IMR-90 (cell line): ENCODE data around the gene CPXM2. TPM values are rescaled to one million over a fixed set of nuclear protein-coding genes. Genes with fewer than 3 reads are reported as not detected.

Experiments used
- ATAC-seq: fragments of 200-7000 bp; cut with Tn5 transposase; 2 replicates; pipeline ENCODE4 v1.9.1; 2020; ENCODE audit warnings: low read depth, mild to moderate bottlenecking, moderate library complexity
- BruUV-seq: library from RNA; stranded (reverse); fragments of 400-500 nt; replicated peaks from 2 replicates; lab custom pipeline; 2021; lab: Mats Ljungman, UMichigan
- CTCF ChIA-PET: fragments of 300-600 bp; formaldehyde crosslinking; extraction: SDS; loops from one replicate; lab custom pipeline; 2021; ENCODE audit warnings: antibody characterized with exemption; lab: Yijun Ruan, JAX
- POLR2A ChIA-PET: fragments of 300-600 bp; sonication (Branson Sonifier 250); formaldehyde crosslinking; loops from one replicate; lab custom pipeline; 2022; ENCODE audit warnings: antibody characterized with exemption; ENCODE audit not compliant: unreplicated experiment; lab: Charles Lee
- DNase-seq: peaks from one replicate; pipeline ENCODE4 v3.0.0; 2013
- H2AFZ ChIP-seq: replicated peaks from 2 replicates; pipeline ENCODE3; 2013; ENCODE audit warnings: low read length, mild to moderate bottlenecking; ENCODE audit not compliant: poor library complexity
- H2AK5ac ChIP-seq: 2 replicates; pipeline ENCODE4 v1.6.1; 2013; ENCODE audit warnings: low read depth, low read length, inconsistent platforms
- H2AK9ac ChIP-seq: replicated peaks from 2 replicates; pipeline ENCODE3; 2013; ENCODE audit warnings: mild to moderate bottlenecking, low read depth, low read length, moderate library complexity; ENCODE audit not compliant: poor library complexity
- H2BK120ac ChIP-seq: 2 replicates; pipeline ENCODE4 v1.6.1; 2013; ENCODE audit warnings: low read depth, low read length, inconsistent platforms
- H2BK15ac ChIP-seq: 3 replicates; pipeline ENCODE4 v1.6.1; 2013; ENCODE audit warnings: low read depth, low read length, inconsistent platforms
- H2BK20ac ChIP-seq: 2 replicates; pipeline ENCODE4 v1.6.1; 2013; ENCODE audit warnings: low read depth, mild to moderate bottlenecking, inconsistent platforms, low read length, moderate library complexity
- H2BK5ac ChIP-seq: 2 replicates; pipeline ENCODE4 v1.6.1; 2013; ENCODE audit warnings: mild to moderate bottlenecking, low read depth, low read length, inconsistent platforms; ENCODE audit not compliant: poor library complexity, severe bottlenecking
- H3K14ac ChIP-seq: replicated peaks from 2 replicates; pipeline ENCODE4 v1.6.1; 2013; ENCODE audit warnings: low read depth, low read length, inconsistent platforms
- H3K18ac ChIP-seq: 2 replicates; pipeline ENCODE4 v1.6.1; 2013; ENCODE audit warnings: low read depth, low read length, control low read depth
- H3K23ac ChIP-seq: 2 replicates; pipeline ENCODE4 v1.6.1; 2013; ENCODE audit warnings: low read depth, low read length, inconsistent platforms
- H3K27ac ChIP-seq: 2 replicates; pipeline ENCODE4 v1.5.1; 2013; ENCODE audit warnings: mild to moderate bottlenecking, control low read depth, low read length; ENCODE audit not compliant: insufficient read depth
- H3K27me3 ChIP-seq: 2 replicates; pipeline ENCODE4 v1.6.1; 2013; ENCODE audit warnings: low read length; ENCODE audit not compliant: control insufficient read depth, insufficient read depth
- H3K36me3 ChIP-seq: 2 replicates; pipeline ENCODE4 v1.6.1; 2013; ENCODE audit warnings: low read length, mixed read lengths; ENCODE audit not compliant: control insufficient read depth, insufficient read depth
- H3K4ac ChIP-seq: 2 replicates; pipeline ENCODE4 v1.6.1; 2013; ENCODE audit warnings: low read depth, low read length, inconsistent platforms
- H3K4me1 ChIP-seq: 2 replicates; pipeline ENCODE4 v1.6.1; 2013; ENCODE audit warnings: low read length, mixed read lengths; ENCODE audit not compliant: control insufficient read depth, insufficient read depth
- H3K4me2 ChIP-seq: 2 replicates; pipeline ENCODE4 v1.6.1; 2013; ENCODE audit warnings: low read depth, mild to moderate bottlenecking, control low read depth, low read length, moderate library complexity
- H3K4me3 ChIP-seq: 2 replicates; pipeline ENCODE4 v1.5.1; 2013; ENCODE audit warnings: low read depth, mild to moderate bottlenecking, control low read depth, low read length, moderate library complexity; ENCODE audit not compliant: insufficient read depth
- H3K56ac ChIP-seq: 2 replicates; pipeline ENCODE4 v1.6.1; 2013; ENCODE audit warnings: low read length, inconsistent platforms; ENCODE audit not compliant: insufficient read depth; ENCODE audit errors: extremely low read depth
- H3K79me1 ChIP-seq, 2 experiments: 2 replicates each; pipeline ENCODE4 v1.6.1; 2013; ENCODE audit warnings: low read length in 2 of 2, inconsistent platforms in 1 of 2, low read depth in 1 of 2
- H3K9ac ChIP-seq: 2 replicates; pipeline ENCODE4 v1.6.1; 2013; ENCODE audit warnings: low read depth, low read length, control low read depth
- H3K9me1 ChIP-seq: 2 replicates; pipeline ENCODE4 v1.6.1; 2013; ENCODE audit warnings: low read length, inconsistent platforms; ENCODE audit not compliant: insufficient read depth
- H3K9me3 ChIP-seq: 2 replicates; pipeline ENCODE4 v1.6.1; 2013; ENCODE audit warnings: low read length; ENCODE audit not compliant: control insufficient read depth, insufficient read depth
- H4K20me1 ChIP-seq: 2 replicates; pipeline ENCODE4 v1.6.1; 2013; ENCODE audit warnings: low read length, inconsistent platforms; ENCODE audit not compliant: insufficient read depth
- H4K5ac ChIP-seq: 2 replicates; pipeline ENCODE4 v1.6.1; 2013; ENCODE audit warnings: mild to moderate bottlenecking, low read depth, low read length, control low read depth
- H4K8ac ChIP-seq, 2 experiments: 2 replicates each; pipeline ENCODE4 v1.6.1; 2013; ENCODE audit warnings: low read depth in 2 of 2, low read length in 2 of 2, control low read depth in 1 of 2, inconsistent platforms in 1 of 2
- H4K91ac ChIP-seq: 2 replicates; pipeline ENCODE4 v1.6.1; 2013; ENCODE audit warnings: low read depth, low read length, inconsistent platforms; ENCODE audit not compliant: insufficient read depth
- NFE2L2 ChIP-seq: fragments of 150-350 bp; IDR thresholded peaks from 2 replicates; pipeline ENCODE4 v1.6.1; 2016; ENCODE audit warnings: low read depth, mild to moderate bottlenecking, low read length
- WGBS, 2 experiments: methylation state at CpG; one replicate each; pipeline versions ENCODE4 v1.1.5 to v1.1.7; 2013; ENCODE audit warnings: missing lambda C conversion rate in 2 of 2; ENCODE audit not compliant: insufficient read length in 1 of 2; ENCODE audit errors: extremely low coverage in 2 of 2; 5-methylcytosine and 5-hydroxymethylcytosine counted together
- dilution Hi-C: fragments of 300-500 bp; cut with HindIII; formaldehyde crosslinking; loops from one replicate; pipeline ENCODE4 v1.14.3; 2018; ENCODE audit warnings: low sequenced_read_pairs; ENCODE audit not compliant: unreplicated experiment
- in situ Hi-C: fragments of 300-500 bp; cut with MboI; formaldehyde crosslinking; loops from 3 replicates; pipeline ENCODE4 v1.14.3; 2019; ENCODE audit warnings: low sequenced_read_pairs, inconsistent platforms, mixed read lengths
- intact Hi-C: fragments of 100-400 bp; cut with micrococcal nuclease; formaldehyde crosslinking; loops from 2 replicates; pipeline ENCODE4 v1.10.0; 2022
- polyA plus RNA-seq, 3 experiments: library from polyadenylated mRNA; depleted of rRNA; stranded (reverse); fragments of >200 nt; gene quantifications; 2 replicates each; pipeline ENCODE4 v1.2.3, GENCODE V29; 2012; ENCODE audit warnings: low replicate concordance in 1 of 3
- total RNA-seq: library from RNA; depleted of rRNA; stranded (reverse); fragments of >200 nt; gene quantifications from 2 replicates; pipeline ENCODE4 v1.2.3, GENCODE V29; 2012

CPXM2 gene
- total and polyA plus RNA-seq, 2 of the 4 experiments (the other 2 are of a cell fraction): not detected

GRCh38 chr10:123807444-123808035 lies 84.1 kb downstream of the CPXM2 start:
- no peak for TF ChIP-seq NFE2L2
- no peaks in the 10 kb centered on the region for H3K4me1 ChIP-seq
- no peak overlapping the region for H3K27ac ChIP-seq
- H3K79me1 ChIP-seq: no peaks in the 10 kb centered on the region
- H4K8ac ChIP-seq: no peak overlapping the region
- 0 out of 2 replicates have a peak, but pooled peaks cover 3% of the 10 kb centered on the region for H3K9me3 ChIP-seq
- no peak overlapping the region for H2AK5ac ChIP-seq
- no peak overlapping the region for H2AFZ ChIP-seq
- H2BK5ac ChIP-seq: no peak overlapping the region
- H2BK15ac ChIP-seq: no peak overlapping the region
- no peak overlapping the region for H4K91ac ChIP-seq
- H3K4ac ChIP-seq: no peak overlapping the region
- ChIA-PET POLR2A (no interaction called here), CTCF (no interaction called here)
- in situ Hi-C loops: no loop called here
- ATAC-seq (no peak), DNase-seq (no peak)
- intact Hi-C loops: no loop called here
- no peaks in the 10 kb centered on the region for H3K36me3 ChIP-seq
- dilution Hi-C loops: no loop called here
- no peak overlapping the region for H3K18ac ChIP-seq
- no peaks in the 10 kb centered on the region for H3K9me1 ChIP-seq
- H2AK9ac ChIP-seq: no peak overlapping the region
- no peaks in the 10 kb centered on the region for H4K20me1 ChIP-seq
- H3K4me3 ChIP-seq: no peak overlapping the region
- 14% methylated on average over 3 of the region's 5 CpGs; no CpG with 5 or more reads in 1 of the 2 experiments for WGBS, 2 experiments
- no peak overlapping the region for H3K56ac ChIP-seq
- H3K27me3 ChIP-seq: no peaks in the 10 kb centered on the region
- no peak overlapping the region for H3K23ac ChIP-seq
- H2BK120ac ChIP-seq: no peak overlapping the region
- no peak overlapping the region for H3K14ac ChIP-seq
- H2BK20ac ChIP-seq: no peak overlapping the region
- no peak overlapping the region for H4K5ac ChIP-seq
- no peak overlapping the region for H3K9ac ChIP-seq
- no TSS peak for BruUV-seq
- no peak overlapping the region for H3K4me2 ChIP-seq
